ENCODE results near the gene DPYSL3.

Gene DPYSL3

GRCh38 chr5:147472664-147473475, 37.0 kb downstream of the DPYSL3 start:
- DNase-seq (ENCODE audit: low read depth): no peak

GRCh38 chr5:147467973-147468508, 41.8 kb downstream of the DPYSL3 start:
- no peak for DNase-seq (ENCODE audit: low read depth)

- no peak for DNase-seq (ENCODE audit: low read depth)
Measured at GRCh38 chr5:147466360-147466980, 43.4 kb downstream of the DPYSL3 start.

- DNase-seq (ENCODE audit: low read depth): no peak
Measured at GRCh38 chr5:147465747-147466146, 44.1 kb downstream of the DPYSL3 start.

- DNase-seq (ENCODE audit: low read depth): no peak
Measured at GRCh38 chr5:147464211-147464610, 45.7 kb downstream of the DPYSL3 start.

- DNase-seq (ENCODE audit: low read depth): no peak
Measured at GRCh38 chr5:147461915-147462314, 48.0 kb downstream of the DPYSL3 start.

- no peak for DNase-seq (ENCODE audit: low read depth)
Measured at GRCh38 chr5:147460380-147460779, 49.5 kb downstream of the DPYSL3 start.

GRCh38 chr5:147458581-147458980, 51.3 kb downstream of the DPYSL3 start:
- no peak for DNase-seq (ENCODE audit: low read depth)

- DNase-seq (ENCODE audit: low read depth): no peak
Measured at GRCh38 chr5:147455822-147456450, 53.9 kb downstream of the DPYSL3 start.

- DNase-seq (ENCODE audit: low read depth): no peak
Measured at GRCh38 chr5:147454996-147455677, 54.7 kb downstream of the DPYSL3 start.

GRCh38 chr5:147453875-147454814, 55.7 kb downstream of the DPYSL3 start:
- DNase-seq (ENCODE audit: low read depth): peak; percentile 81

- no peak for DNase-seq (ENCODE audit: low read depth)
Measured at GRCh38 chr5:147452165-147452811, 57.6 kb downstream of the DPYSL3 start.

GRCh38 chr5:147451193-147451592, 58.7 kb downstream of the DPYSL3 start:
- no peak for DNase-seq (ENCODE audit: low read depth)

- DNase-seq (ENCODE audit: low read depth): no peak
Measured at GRCh38 chr5:147450606-147451005, 59.3 kb downstream of the DPYSL3 start.

- DNase-seq (ENCODE audit: low read depth): no peak
Measured at GRCh38 chr5:147448766-147449165, 61.1 kb downstream of the DPYSL3 start.

GRCh38 chr5:147446523-147446922, 63.3 kb downstream of the DPYSL3 start:
- peak; percentile 21 for DNase-seq (ENCODE audit: low read depth)

- DNase-seq (ENCODE audit: low read depth): no peak
Measured at GRCh38 chr5:147445917-147446316, 64.0 kb downstream of the DPYSL3 start.

- DNase-seq (ENCODE audit: low read depth): no peak
Measured at GRCh38 chr5:147445090-147445489, 64.8 kb downstream of the DPYSL3 start.

- DNase-seq (ENCODE audit: low read depth): no peak
Measured at GRCh38 chr5:147442224-147442623, 67.6 kb downstream of the DPYSL3 start.

GRCh38 chr5:147441191-147441695, 68.6 kb downstream of the DPYSL3 start:
- no peak for DNase-seq (ENCODE audit: low read depth)

Data from stromal cell of bone marrow (primary cell).